Karpas-422 (cell line): ENCODE results near the gene TFR2. TPM values are rescaled to one million over a fixed set of nuclear protein-coding genes. Genes with fewer than 3 reads are reported as not detected.

Source experiments
- DNase-seq: peaks from one replicate; pipeline ENCODE4 v3.0.0-alpha.2; 2015
- H2AFZ ChIP-seq: fragments of 200-600 bp; sonication (generic); 2 replicates; pipeline ENCODE4 v1.6.1; 2014; ENCODE audit warnings: antibody characterized with exemption, low read length, mixed read lengths
- H3K27ac ChIP-seq: fragments of 200-600 bp; sonication (generic); 2 replicates; pipeline ENCODE4 v1.5.1; 2014; ENCODE audit warnings: mild to moderate bottlenecking, low read length, moderate library complexity
- H3K27me3 ChIP-seq: fragments of 200-600 bp; sonication (generic); 2 replicates; pipeline ENCODE4 v1.6.1; 2014; ENCODE audit warnings: low read length, mixed read lengths
- H3K36me3 ChIP-seq: fragments of 200-600 bp; sonication (generic); 2 replicates; pipeline ENCODE4 v1.6.1; 2014; ENCODE audit warnings: low read length, mixed read lengths; ENCODE audit not compliant: insufficient read depth
- H3K4me1 ChIP-seq: fragments of 200-600 bp; sonication (generic); 2 replicates; pipeline ENCODE4 v1.6.1; 2014; ENCODE audit warnings: mild to moderate bottlenecking, low read length, mixed read lengths
- H3K4me2 ChIP-seq: fragments of 200-600 bp; sonication (generic); 2 replicates; pipeline ENCODE4 v1.6.1; 2014; ENCODE audit warnings: low read length, low read depth, mild to moderate bottlenecking; ENCODE audit not compliant: poor library complexity, severe bottlenecking
- H3K4me3 ChIP-seq: fragments of 200-600 bp; sonication (generic); 2 replicates; pipeline ENCODE4 v1.5.1; 2014; ENCODE audit warnings: mild to moderate bottlenecking, antibody characterized with exemption, low read length, mixed read lengths
- H3K79me2 ChIP-seq: fragments of 200-600 bp; sonication (generic); 2 replicates; pipeline ENCODE4 v1.6.1; 2014; ENCODE audit warnings: mild to moderate bottlenecking, low read length, mixed read lengths
- H3K9ac ChIP-seq: fragments of 200-600 bp; sonication (generic); 2 replicates; pipeline ENCODE4 v1.6.0; 2014; ENCODE audit warnings: low read length
- H3K9me2 ChIP-seq: fragments of 200-600 bp; sonication (generic), shearing (Covaris generic); replicated peaks from 2 replicates; pipeline ENCODE4 v1.6.0; 2014; ENCODE audit warnings: mild to moderate bottlenecking, low read length, moderate library complexity; ENCODE audit not compliant: insufficient read depth
- H3K9me3 ChIP-seq: fragments of 300-700, 200-600 bp; sonication (generic); 2 replicates; pipeline ENCODE4 v1.6.1; 2014; ENCODE audit warnings: low read length, mixed read lengths
- H4K20me1 ChIP-seq: fragments of 200-600 bp; sonication (generic); 2 replicates; pipeline ENCODE4 v1.6.1; 2014; ENCODE audit warnings: mild to moderate bottlenecking, antibody characterized with exemption, low read length, low read depth; ENCODE audit not compliant: insufficient read depth
- total RNA-seq: library from RNA; depleted of rRNA; stranded (reverse); fragments of >200 nt; shearing (Covaris generic); gene quantifications from 2 replicates; pipeline ENCODE4 v1.2.3, GENCODE V29; 2014; ENCODE audit warnings: low replicate concordance; rRNA removed

The TFR2 gene
- total RNA-seq, result 4.2 and 12.0 TPM in 2 replicates

DNA sequence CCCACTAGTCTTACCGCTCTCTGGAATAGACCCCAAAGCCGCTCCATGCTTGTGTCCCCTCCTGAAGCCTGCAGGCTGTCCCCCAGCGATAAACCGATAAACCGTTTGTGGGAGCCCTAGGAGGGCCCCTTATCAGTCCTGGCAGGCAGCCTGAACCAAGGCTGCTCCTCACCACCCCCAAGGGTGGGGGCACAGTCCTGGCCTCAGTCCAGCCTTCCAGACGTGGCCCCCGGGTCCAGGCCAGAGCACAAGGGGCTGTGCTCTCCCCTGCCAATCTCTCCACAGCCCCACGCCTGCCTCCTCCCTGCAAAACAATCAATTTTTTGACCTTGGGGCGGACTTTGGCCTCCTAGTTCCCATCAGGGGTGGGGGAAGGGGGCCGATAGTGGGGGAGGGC lies at the start of gene TFR2:
TFR2 (minus strand) TSS at position 90 of the 397 bp plus-strand sequence; CDS start at position 47, 43 bp downstream.
- H3K4me3 ChIP-seq, result peak within 1 kb of the TSS; percentile 29; the same call in 1 of the 2 replicates
- no peak for DNase-seq
- no peaks in the 10 kb centered on the region for H3K9me2 ChIP-seq
- no peak within 1 kb of the TSS for H3K9ac ChIP-seq
- H4K20me1 ChIP-seq, result no peaks in the 10 kb centered on the region
- peak within 1 kb of the TSS; percentile 30 for H3K4me2 ChIP-seq
- H2AFZ ChIP-seq, result no peak within 1 kb of the TSS
- H3K27ac ChIP-seq, result no peak within 1 kb of the TSS
- H3K79me2 ChIP-seq, result no peaks in the 10 kb centered on the region
- no peaks in the 10 kb centered on the region for H3K27me3 ChIP-seq
- no peaks in the 10 kb centered on the region for H3K36me3 ChIP-seq
- H3K9me3 ChIP-seq, result no peaks in the 10 kb centered on the region
- H3K4me1 ChIP-seq, result peaks cover 12% of the 10 kb centered on the region

DNA sequence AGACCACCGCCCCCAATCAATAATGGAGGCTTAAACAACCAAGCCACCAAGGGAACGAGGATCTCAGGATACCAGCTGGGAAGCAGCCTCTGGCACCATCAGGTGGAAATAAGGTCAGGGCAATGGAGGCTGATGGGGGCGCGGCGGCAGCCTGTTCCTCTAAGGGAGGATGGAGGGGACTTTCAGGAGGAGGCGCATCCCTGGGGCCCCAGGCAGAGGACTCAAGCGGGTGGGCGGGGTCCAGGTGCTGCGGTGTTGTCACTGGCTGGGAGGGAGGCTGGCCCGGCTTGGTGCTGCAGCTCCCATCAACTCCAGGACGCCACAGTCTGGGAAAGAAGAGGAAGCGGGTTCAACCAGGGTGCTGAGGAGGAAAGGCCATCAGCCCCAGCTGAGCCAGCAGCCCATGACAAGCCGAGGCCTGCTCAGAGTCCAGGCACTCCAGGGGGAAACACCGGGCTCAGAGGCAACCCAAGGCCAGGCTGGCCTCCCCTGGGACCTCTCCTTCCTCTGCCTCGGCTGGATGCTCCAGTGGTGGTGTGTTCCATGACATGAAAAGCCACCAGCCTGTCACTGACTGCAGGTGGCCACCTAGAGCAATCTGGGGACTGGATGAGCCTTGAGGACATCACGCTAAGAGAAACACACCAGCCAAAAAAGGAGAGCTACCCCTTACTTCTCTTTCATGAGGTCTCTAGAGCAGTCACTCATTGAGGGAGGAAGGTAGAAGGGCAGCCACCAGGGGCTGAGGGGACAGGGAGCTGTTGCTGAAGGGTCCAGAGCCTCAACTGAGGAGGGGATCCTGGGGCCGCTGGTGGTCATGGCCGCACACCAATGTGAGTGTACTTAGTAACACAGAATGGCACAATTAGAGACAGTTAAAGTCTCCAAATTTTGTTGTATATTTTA lies 48.1 kb upstream of the TFR2 start:
- DNase-seq, result no peak
- no peak overlapping the region for H3K9ac ChIP-seq
- H3K79me2 ChIP-seq, result peaks cover 54% of the 10 kb centered on the region
- H3K36me3 ChIP-seq, result peaks cover 16% of the 10 kb centered on the region
- H3K27me3 ChIP-seq, result no peaks in the 10 kb centered on the region
- H3K4me1 ChIP-seq, result peaks cover 24% of the 10 kb centered on the region
- no peaks in the 10 kb centered on the region for H3K9me2 ChIP-seq
- peaks cover 37% of the 10 kb centered on the region for H4K20me1 ChIP-seq
- no peaks in the 10 kb centered on the region for H3K9me3 ChIP-seq
- H3K4me2 ChIP-seq, result no peak overlapping the region
- no peak overlapping the region for H3K27ac ChIP-seq
- no peak overlapping the region for H2AFZ ChIP-seq
- H3K4me3 ChIP-seq, result no peak overlapping the region

DNA sequence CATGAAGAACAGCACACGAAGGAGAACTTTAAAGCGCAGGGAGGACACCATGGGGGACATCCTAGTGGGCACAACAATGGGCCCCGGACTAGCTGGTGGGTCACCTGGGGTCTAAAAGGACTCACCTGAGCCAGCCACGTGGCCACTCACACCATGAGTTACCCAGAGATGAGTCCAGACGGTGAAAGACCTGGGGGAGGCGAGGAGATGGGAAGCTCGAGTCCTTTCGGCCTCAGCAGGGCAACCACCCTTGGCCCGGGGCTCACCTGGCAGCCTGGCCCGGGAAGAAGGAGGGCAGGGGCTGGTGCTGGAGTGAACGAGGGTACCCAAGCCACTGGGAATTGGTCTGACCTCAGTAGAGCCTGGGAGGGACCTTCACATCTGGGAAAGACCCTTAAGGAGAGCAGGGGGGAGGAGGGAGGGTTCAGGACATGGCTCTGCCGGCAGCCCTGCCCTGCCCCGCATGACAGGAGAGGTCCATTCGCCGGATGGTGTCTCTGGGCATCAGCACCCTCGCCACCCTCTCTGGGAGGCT lies 47.0 kb upstream of the TFR2 start:
- H3K4me3 ChIP-seq, result no peak overlapping the region
- peaks cover 22% of the 10 kb centered on the region for H3K4me1 ChIP-seq
- H3K9me2 ChIP-seq, result no peaks in the 10 kb centered on the region
- no peak overlapping the region for H3K9ac ChIP-seq
- no peaks in the 10 kb centered on the region for H3K27me3 ChIP-seq
- H3K9me3 ChIP-seq, result no peaks in the 10 kb centered on the region
- no peak overlapping the region for H3K27ac ChIP-seq
- peaks cover 52% of the 10 kb centered on the region for H3K79me2 ChIP-seq
- H4K20me1 ChIP-seq, result peaks cover 37% of the 10 kb centered on the region
- no peak overlapping the region for H2AFZ ChIP-seq
- H3K36me3 ChIP-seq, result peaks cover 16% of the 10 kb centered on the region
- no peak overlapping the region for H3K4me2 ChIP-seq
- DNase-seq, result no peak

DNA sequence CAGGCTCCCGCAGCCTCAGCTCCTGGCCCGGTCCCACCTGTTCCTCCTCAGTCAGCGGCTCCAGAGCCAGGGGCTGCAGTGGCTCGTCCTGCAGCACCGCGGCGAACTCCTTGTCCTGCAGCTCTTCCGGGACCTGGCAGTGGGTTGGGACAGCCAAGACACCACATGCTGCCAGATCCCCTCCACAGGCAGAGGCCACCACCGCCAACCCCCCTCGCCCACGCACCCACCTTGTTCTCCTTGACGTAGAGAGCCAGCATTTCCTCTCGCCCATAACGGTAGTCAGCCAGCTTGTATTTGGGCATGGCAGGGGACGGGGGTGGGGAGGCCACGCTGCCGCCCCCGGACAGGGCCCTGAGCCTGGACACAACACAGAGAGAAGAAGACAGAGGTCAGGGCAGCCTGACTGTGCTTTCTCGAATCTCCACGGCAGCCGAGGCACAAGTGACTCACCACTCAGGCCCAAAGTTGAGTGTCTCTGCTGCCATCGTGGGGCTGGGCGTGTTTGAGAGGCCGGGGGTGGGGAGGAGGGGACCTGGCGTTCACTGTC lies 46.5 kb upstream of the TFR2 start:
- Histone ChIP-seq H4K20me1 (peaks cover 37% of the 10 kb centered on the region), H3K27ac (no peak overlapping the region)

DNA sequence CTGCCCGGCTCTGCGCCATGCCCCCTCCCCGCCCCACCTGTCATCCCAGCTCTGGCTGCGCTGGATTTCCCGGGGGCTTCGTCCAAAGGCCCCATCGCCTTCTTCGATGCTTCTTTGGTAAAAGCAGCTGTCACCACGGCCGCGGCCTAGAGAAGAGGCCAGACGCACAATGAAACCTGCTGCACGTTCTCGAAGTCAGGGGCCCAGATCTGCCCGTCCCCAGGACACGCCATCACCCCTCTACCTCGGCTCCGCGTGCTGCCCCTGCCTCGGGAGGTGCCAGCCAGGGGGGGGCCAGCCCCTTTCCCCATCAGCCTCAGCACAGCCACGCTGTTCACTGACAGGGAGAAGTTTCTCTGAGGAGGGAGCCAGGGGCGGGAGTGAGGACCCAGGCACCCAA lies 45.9 kb upstream of the TFR2 start:
- DNase-seq, result no peak
- Histone ChIP-seq H4K20me1 (peaks cover 38% of the 10 kb centered on the region), H3K9me2 (no peaks in the 10 kb centered on the region), H3K79me2 (peaks cover 41% of the 10 kb centered on the region), H3K4me3 (no peak overlapping the region), H3K4me2 (no peak overlapping the region), H3K9ac (no peak overlapping the region), H2AFZ (no peak overlapping the region), H3K9me3 (no peaks in the 10 kb centered on the region), H3K27ac (no peak overlapping the region), H3K4me1 (peaks cover 15% of the 10 kb centered on the region), H3K27me3 (no peaks in the 10 kb centered on the region), H3K36me3 (peaks cover 19% of the 10 kb centered on the region)

More for the DNA sequence above, 46.5 kb upstream of the TFR2 start:
- H3K27me3 ChIP-seq, result no peaks in the 10 kb centered on the region
- no peak overlapping the region for H2AFZ ChIP-seq
- H3K9me2 ChIP-seq, result no peaks in the 10 kb centered on the region
- DNase-seq, result no peak
- peaks cover 16% of the 10 kb centered on the region for H3K36me3 ChIP-seq
- H3K4me3 ChIP-seq, result no peak overlapping the region
- H3K4me1 ChIP-seq, result peaks cover 21% of the 10 kb centered on the region
- no peak overlapping the region for H3K9ac ChIP-seq
- no peak overlapping the region for H3K4me2 ChIP-seq
- H3K79me2 ChIP-seq, result peaks cover 46% of the 10 kb centered on the region
- no peaks in the 10 kb centered on the region for H3K9me3 ChIP-seq

DNA sequence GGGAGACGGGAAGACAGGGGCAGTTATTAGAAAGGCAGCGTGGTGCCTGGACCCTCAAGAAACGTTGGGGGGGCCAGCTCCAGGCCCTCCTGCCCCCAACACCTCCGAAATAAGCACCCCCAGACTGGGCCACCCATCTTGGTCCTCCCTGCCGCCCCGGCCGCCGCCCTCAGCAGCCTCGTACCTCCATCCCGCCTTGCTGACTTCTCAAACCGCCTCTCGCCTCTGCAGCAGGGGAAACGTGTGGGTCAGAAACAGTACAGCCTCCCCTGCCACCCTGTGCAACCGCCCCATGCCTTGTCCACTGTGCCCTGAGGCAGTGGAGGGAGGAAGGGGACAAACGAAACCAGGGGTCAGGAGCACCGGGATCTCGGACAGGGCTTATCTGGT lies 45.5 kb upstream of the TFR2 start:
- Histone ChIP-seq H3K79me2 (peaks cover 36% of the 10 kb centered on the region), H3K9me2 (no peaks in the 10 kb centered on the region), H4K20me1 (peaks cover 33% of the 10 kb centered on the region), H3K9me3 (no peaks in the 10 kb centered on the region), H3K9ac (no peak overlapping the region), H3K27me3 (no peaks in the 10 kb centered on the region), H3K4me3 (no peak overlapping the region), H2AFZ (no peak overlapping the region), H3K36me3 (peaks cover 19% of the 10 kb centered on the region), H3K4me2 (no peak overlapping the region), H3K4me1 (peaks cover 11% of the 10 kb centered on the region), H3K27ac (no peak overlapping the region)
- no peak for DNase-seq

DNA sequence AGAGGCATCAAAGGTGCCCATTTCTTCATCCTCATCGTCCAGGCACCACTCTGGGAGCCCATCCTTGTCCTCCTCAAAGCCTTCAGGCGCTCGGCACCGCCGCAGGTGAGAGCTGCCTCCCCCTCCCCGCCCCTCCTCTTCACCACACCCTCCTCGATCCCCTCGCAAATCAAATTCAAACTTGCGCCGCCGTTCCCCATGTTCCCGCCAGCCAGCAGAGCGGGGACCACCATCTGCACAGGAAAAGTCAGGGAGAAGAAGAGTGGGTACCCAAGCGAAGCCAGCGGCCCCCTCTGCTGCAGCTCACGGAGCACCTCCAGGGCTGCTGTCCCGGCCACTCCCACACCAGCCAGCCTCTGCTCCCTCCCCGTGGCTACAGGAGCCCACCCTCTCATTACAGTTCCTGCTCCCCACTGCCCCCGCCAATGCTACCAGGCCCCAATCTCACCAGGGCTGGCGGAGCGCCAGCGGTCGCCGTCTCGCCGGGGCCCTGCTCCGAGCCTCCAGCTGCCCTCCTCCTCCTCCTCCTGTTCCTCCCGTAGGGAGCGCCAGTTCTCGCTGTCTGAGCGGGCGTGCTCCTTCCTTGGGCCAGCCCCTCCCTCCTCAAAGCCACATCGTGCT lies 45.0 kb upstream of the TFR2 start:
- Histone ChIP-seq H3K36me3 (peaks cover 19% of the 10 kb centered on the region), H3K9ac (no peak overlapping the region), H3K27ac (no peak overlapping the region), H3K27me3 (no peaks in the 10 kb centered on the region), H3K4me1 (peaks cover 6% of the 10 kb centered on the region), H3K4me2 (no peak overlapping the region), H3K79me2 (peaks cover 31% of the 10 kb centered on the region), H3K4me3 (no peak overlapping the region), H2AFZ (no peak overlapping the region), H3K9me3 (no peaks in the 10 kb centered on the region), H3K9me2 (no peaks in the 10 kb centered on the region), H4K20me1 (peaks cover 28% of the 10 kb centered on the region)
- no peak for DNase-seq

DNA sequence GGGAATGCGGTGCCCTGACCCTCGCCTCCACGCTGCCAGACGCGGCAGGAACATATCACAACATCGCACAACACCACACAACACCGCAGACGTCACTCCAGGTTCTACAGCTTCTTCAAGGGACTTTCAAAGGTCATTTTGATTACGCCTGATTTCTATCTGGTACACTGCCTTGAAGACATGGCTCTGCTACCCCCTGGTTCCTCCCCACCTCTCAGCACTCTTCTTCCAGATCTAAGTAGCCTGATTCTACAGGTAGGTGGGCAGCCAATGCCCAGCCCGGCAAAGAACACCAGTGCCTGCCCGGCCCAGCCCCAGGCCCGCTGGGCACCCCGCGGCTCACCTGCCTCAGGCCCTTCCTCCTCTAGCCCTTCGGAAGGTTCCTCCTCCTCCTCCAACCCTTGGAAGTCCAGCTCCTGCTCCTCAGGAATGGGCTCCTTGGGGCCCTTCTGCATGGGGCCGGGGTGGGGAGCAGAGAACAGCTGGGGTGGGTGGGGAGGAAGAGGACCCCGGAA lies 44.3 kb upstream of the TFR2 start:
- H3K27me3 ChIP-seq, result no peaks in the 10 kb centered on the region
- no peak overlapping the region for H2AFZ ChIP-seq
- H3K79me2 ChIP-seq, result peaks cover 25% of the 10 kb centered on the region
- H3K36me3 ChIP-seq, result peaks cover 15% of the 10 kb centered on the region
- H3K9me2 ChIP-seq, result no peaks in the 10 kb centered on the region
- H3K4me1 ChIP-seq, result no peaks in the 10 kb centered on the region
- no peak for DNase-seq
- H4K20me1 ChIP-seq, result peaks cover 23% of the 10 kb centered on the region
- H3K27ac ChIP-seq, result no peak overlapping the region
- no peak overlapping the region for H3K4me3 ChIP-seq
- H3K9me3 ChIP-seq, result no peaks in the 10 kb centered on the region
- no peak overlapping the region for H3K9ac ChIP-seq
- H3K4me2 ChIP-seq, result no peak overlapping the region
